UCSD-AML1 (cell line): ENCODE results near the gene ZBTB7C.

ENCODE experiments used
- DNase-seq: peaks from one replicate; lab custom pipeline; 2025; ENCODE audit not compliant: unreplicated experiment; lab: John Stamatoyannopoulos, UW

The ZBTB7C gene

GRCh38 chr18:48197819-48198218 is 211.4 kb downstream of the ZBTB7C start:
- no peak for DNase-seq

DNA sequence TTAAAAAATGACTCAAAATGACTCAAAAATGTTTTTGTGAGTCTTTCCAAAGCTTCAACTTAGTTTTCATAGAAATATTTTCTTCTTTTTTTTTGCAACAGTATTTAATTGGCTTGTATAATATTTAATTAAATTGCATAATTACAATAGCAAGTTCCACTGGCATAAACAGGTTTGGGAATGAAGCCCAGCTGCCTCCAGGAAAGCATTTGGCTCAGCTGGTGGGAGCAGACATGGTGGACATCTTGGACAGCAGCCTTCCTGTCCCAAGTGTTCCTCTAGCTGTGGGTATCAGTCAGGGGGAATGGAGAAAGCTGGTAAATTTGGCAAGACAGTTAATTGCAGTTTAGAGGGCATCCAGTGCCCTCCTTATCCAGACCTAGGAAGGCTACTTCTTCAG is 213.4 kb downstream of the ZBTB7C start:
- no peak for DNase-seq

- no peak for DNase-seq
These were observed 214.5 kb downstream of the ZBTB7C start for GRCh38 chr18:48194591-48195181.

DNA sequence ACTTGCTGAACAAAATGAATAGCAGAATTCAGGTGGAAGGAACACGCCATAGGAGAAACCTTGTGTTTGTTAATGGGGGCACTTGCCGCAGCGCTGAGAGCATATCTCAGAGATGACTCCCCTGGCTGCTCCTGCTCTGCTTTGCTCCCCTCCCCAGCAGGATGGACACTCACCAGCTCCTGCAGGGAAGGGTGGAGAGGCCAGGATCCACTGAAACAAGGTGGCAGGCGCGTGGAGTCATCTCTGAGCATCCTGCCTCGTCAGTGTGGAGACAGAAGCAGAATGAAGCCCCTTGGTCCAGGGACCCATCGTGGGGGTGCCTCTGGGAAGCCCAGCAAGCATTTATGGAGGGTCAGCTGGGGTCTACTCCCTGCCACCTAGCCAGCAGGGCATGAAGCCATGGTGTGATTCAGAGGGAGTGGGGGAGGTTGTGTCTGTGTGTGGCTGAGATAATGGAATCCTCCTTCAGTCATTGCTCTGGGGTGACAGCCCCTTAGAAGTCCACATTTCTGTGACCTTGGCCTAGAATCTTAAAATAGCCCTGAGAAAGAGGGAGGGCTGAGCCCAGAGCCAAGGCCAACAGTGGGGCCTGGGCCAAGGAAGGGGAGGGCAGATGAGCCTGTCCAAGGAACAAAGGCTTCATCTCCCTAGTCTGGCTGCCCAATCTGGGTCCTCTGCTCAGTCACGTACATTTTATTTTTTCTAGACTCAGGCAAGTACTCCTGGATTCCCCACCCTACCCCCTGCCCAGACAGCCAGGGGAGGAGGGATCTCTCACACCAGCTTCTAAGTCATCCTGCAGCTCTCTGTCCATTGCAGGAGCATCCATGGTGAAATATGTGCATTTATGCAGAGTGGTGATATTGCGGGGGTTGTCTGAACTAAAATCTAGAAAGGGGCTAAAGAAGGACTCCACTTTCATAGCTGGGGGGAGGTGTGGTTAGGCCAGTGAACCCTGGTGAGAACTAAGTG is 215.4 kb downstream of the ZBTB7C start:
- DNase-seq = no peak

DNA sequence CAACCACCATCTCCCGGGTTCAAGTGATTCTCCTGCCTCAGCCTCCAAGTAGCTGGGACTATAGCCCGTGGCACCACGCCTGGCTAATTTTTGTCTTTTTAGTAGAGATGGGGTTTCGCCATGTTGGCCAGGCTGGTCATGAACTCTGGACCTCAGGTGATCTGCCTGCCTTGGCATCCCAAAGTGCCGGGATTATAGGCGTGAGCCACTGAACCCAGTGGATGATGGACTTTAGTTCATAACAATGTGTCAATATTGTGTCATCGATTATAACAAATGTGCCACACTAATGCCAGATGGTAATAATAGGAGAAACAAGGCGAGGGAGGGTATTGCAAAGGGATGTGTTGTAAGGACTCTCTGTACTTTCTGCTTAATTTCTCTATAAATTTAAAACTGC is 216.6 kb downstream of the ZBTB7C start:
- DNase-seq = no peak

DNA sequence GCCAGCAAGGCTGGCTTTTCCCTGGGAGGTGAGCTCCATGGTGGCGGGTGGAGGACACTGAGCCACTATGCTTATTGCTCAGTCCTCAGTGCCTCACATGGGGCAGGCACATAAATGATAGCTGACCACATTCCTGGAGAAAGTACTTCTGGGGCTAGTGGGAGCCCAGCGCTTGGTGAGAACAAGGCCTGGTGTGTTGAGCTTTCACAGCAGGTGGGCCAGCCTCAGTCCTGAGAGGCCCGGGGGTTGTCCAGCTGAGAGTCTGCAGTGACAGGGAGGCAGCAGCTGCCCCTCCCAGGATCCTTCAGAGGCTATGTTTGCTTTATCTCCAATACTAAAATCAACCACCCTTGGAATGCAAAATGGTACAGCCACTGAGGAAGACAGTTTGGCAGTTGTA is 217.7 kb downstream of the ZBTB7C start:
- no peak for DNase-seq

DNA sequence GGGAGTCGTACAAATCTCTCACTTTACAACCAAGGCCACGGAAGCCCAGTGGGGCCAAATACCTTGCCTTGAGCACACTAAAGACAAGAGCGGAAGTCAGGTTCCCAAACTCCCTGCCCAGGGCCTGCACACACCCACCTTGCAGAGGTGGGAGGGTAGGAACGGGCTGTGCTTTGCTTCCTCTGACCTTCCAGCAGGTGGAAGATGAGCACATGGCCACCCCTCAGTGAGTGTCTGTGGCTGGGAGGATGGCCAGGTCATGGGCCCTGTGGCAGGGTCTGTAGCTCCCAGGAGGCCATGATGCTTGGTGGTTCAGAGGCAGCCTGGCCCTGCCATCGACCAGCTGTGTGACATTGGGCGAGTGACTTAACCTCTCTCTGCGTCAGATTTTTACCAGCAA is 218.2 kb downstream of the ZBTB7C start:
- no peak for DNase-seq

GRCh38 chr18:48188609-48189008 is 220.6 kb downstream of the ZBTB7C start:
- DNase-seq = no peak

GRCh38 chr18:48186861-48187260 is 222.3 kb downstream of the ZBTB7C start:
- no peak for DNase-seq

GRCh38 chr18:48186131-48186766 is 222.9 kb downstream of the ZBTB7C start:
- no peak for DNase-seq

GRCh38 chr18:48184118-48184517 is 225.1 kb downstream of the ZBTB7C start:
- DNase-seq = no peak

DNA sequence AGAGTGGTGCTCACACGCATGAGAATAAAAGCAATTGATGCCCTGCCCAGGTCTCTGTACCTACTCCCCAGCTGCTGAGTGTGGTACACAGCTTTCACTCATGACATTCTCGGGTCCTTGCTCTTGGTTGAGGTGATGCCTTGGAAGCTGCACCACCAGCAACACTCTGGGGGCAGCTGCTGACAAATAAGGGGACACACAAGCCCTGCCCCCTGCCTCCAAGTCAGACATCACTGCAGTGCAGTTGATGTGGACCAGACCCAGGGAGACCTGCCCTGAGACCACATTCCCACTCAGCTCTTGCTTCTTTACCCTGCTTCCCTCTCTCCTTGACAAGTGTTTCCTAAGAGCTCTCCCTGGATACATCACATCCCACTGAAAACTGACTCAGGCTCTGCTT is 225.6 kb downstream of the ZBTB7C start:
- DNase-seq = no peak

DNA sequence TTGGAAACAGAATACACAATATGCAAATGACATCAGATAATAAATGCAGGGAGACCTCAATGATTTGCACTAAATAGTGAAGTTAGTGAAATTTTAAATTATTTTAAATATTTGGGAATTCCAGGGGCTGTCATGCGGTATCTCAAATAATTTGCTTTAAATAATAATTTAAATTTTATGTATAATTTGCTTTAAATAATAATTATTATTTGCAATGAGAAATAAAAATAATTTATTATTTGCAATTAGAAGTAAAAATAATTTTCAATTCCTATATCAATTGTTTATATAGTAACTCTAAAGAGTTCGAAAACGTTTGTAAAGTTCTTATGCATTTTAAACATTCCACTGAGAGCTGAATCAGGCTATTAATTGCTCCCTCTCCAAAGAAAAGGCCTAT is 226.4 kb downstream of the ZBTB7C start:
- no peak for DNase-seq

DNA sequence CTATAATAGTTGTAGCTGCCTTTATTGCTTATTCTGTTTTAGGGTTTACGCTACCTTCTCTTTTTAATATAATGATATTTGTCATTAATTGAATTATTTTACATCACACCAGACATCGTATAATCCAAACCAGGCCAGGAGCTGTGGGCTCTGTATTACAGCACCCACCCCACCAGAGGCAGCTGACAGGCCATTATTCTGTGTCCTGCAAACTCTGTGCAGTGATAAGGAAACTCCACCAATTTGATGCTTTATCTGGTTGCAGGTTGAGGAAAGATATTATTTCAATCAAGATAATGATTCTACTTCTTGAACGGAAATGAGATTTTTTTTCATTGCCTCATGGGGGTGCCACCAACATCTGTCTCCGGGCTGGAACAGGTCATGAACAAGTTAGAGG is 227.3 kb downstream of the ZBTB7C start:
- no peak for DNase-seq

- no peak for DNase-seq
These were observed 227.9 kb downstream of the ZBTB7C start for GRCh38 chr18:48181087-48181823.

GRCh38 chr18:48179666-48180065 is 229.5 kb downstream of the ZBTB7C start:
- no peak for DNase-seq

DNA sequence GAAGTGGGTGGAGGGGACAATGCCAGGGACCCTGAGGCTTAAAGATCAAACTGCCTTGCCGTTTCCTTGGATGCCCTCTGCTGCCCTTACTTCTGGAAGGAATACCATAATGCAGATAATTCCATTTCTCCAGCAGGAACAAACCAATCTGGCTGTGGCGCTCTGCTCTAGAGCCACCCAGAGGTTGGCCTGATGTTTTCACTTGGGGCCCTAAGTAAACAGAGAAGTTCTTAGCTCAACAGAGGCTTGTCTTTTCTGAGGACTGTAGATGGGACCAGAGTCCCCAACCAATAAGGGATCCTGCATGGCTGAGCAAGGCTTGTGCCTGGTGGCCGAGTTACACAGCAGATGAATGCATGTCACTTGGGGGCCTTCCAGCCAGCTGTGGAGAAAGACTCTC is 230.2 kb downstream of the ZBTB7C start:
- no peak for DNase-seq

DNA sequence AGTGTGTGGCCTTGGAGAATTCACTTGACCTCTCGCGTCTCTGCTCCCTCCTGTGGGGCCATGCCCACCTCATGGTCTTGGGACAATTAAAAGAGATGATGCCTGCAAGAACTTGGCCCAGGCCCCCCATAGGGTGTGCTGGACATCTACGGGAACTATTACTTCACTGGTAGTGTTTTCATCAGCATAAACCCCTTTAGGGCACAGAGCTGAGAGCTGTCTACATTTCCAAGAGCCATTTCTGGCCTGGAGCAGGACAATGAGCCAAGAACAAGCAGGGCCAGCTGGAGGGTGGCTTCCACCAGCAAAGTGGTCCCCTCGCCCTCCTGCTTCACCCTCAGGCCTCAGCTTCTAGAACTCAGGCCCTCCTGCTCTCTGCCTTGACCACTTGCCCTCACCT is 232.3 kb downstream of the ZBTB7C start:
- DNase-seq = no peak

- no peak for DNase-seq
These were observed 235.6 kb downstream of the ZBTB7C start for GRCh38 chr18:48173557-48173956.

DNA sequence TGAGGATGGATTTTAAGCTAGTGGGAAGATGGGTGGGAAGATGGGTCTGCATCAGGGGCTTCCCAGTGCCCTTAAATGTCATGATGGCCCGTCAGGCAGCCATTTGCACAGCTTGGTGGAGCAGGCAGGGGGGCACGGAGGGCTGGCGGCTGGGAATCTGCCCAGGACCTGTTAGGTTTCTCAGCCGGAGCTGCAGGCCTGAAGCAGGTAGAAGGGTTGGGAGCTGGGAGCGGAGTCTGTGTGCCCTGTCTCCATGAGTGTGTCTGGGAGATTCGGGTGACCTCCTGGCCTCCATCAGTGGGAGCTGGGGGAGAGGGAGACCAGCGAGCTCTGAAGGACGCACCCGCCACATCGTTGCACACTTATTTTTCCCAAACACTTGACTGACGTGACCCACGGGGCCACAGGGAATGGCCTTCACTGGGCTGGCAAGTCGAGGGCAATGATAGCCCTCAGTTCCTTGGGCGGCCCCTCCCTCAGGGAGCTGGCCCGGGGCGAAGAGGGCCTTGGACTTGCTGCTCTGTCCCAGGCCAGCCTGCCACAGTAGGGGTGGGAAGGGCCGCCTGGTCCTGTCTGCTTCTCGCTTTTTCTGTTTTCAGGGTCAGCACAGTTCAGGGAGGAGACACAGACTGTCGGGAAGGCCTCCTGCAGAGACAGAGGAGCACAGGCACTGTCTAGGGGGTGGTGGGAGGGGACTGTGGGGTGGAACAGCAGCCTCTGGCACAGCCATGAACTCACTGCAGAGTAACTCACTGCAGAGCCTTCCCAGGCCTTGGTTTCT is 236.8 kb downstream of the ZBTB7C start:
- no peak for DNase-seq
